Ishikawa (cell line): ENCODE results near the gene CDC45.

Experiments
- EP300 ChIP-seq: IDR thresholded peaks from 2 replicates; pipeline ENCODE4 v1.6.1; 2012; ENCODE audit warnings: borderline replicate concordance
- MAX ChIP-seq: IDR thresholded peaks from 2 replicates; pipeline ENCODE4 v1.6.1; 2012
- NFIC ChIP-seq: IDR thresholded peaks from 2 replicates; pipeline ENCODE4 v1.6.1; 2012
- RAD21 ChIP-seq: IDR thresholded peaks from 2 replicates; pipeline ENCODE4 v1.6.1; 2012; ENCODE audit warnings: low read depth
- REST ChIP-seq: IDR thresholded peaks from 2 replicates; pipeline ENCODE4 v1.6.1; 2012; ENCODE audit warnings: low read depth, mild to moderate bottlenecking
- TAF1 ChIP-seq: IDR thresholded peaks from 2 replicates; pipeline ENCODE4 v1.6.1; 2012; ENCODE audit warnings: low read depth, mild to moderate bottlenecking
- TCF12 ChIP-seq: IDR thresholded peaks from 2 replicates; pipeline ENCODE4 v1.6.1; 2012; ENCODE audit warnings: low read depth
- TEAD4 ChIP-seq: IDR thresholded peaks from 2 replicates; pipeline ENCODE4 v1.6.1; 2012
- USF1 ChIP-seq: IDR thresholded peaks from 2 replicates; pipeline ENCODE4 v1.6.1; 2012
- YY1 ChIP-seq: IDR thresholded peaks from 2 replicates; pipeline ENCODE4 v1.6.1; 2012; ENCODE audit warnings: low read depth
- ZBTB7A ChIP-seq: IDR thresholded peaks from 2 replicates; pipeline ENCODE4 v1.6.1; 2012; ENCODE audit warnings: low read depth

- no peak for TF ChIP-seq MAX
- TF ChIP-seq EP300, result no peak
- TF ChIP-seq REST, result no peak
- TF ChIP-seq USF1, result no peak
- TF ChIP-seq RAD21, result no peak
- no peak for TF ChIP-seq NFIC
- TF ChIP-seq TEAD4, result no peak
- no peak for TF ChIP-seq YY1
- no peak for TF ChIP-seq TCF12
- TF ChIP-seq TAF1, result no peak
- no peak for TF ChIP-seq ZBTB7A
These were observed 12.9 kb downstream of the CDC45 start for GRCh38 chr22:19492504-19493174.
